Testis (tissue), 2 donors: ENCODE results near the gene GPC6.

Source experiments
- POLR2A ChIP-seq: fragments of 450-650 bp; IDR thresholded peaks from one replicate; pipeline ENCODE4 v1.6.1; 2017; ENCODE audit warnings: antibody characterized with exemption, mild to moderate bottlenecking, moderate library complexity
- TF ChIP-seq, protein P1 (sequence below), 3 experiments: fragments of 450-650 bp in 2 of 3; fragments of 200-600 bp in 1 of 3; sonication (generic) in 1 of 3; IDR thresholded peaks; one replicate each; pipeline ENCODE4 v1.5.1; 2016 to 2019; ENCODE audit warnings: antibody characterized with exemption in 3 of 3, mild to moderate bottlenecking in 2 of 3, moderate library complexity in 1 of 3

DNA sequence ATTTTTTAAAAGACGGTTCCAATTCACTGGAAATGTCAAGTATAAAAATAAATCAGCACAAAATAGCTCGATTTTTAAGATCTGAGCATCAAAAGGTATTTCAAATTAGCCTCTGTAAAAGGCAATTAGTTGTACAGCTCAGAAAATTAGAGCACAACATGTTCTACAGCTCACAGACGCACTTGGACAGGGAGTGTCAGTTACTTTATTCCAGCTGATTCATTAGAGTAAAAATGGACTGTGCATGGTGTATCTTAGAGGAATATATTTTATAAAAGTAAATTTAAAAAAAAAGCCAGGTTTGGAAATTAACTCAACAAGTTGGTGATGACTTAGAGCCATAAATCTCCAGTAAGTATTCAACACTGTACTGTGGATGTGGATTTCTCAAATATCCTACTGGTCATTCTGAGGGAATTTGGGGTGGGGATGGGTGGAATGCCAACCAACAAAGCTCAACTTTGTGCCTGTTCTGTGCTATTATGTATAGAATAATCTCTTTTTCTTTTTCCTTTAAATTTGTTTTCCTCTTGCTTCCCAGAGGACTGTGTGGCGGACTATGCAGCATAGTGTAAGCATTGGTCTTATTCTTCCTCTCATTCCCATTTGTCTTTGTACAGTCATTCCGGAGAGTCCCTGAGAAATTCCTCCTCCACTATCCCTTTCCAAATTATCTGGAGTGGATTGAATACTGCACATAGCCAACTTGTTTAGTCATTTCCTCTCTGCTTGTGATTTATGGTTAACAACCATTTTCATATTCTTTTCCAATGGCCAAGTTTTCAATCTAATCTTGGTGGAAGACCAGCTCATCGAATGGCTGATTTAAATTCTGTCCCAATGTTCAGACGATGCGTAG is 1083.6 kb downstream of the GPC6 start:
- no peak for TF ChIP-seq POLR2A
- TF ChIP-seq, protein P1, sequence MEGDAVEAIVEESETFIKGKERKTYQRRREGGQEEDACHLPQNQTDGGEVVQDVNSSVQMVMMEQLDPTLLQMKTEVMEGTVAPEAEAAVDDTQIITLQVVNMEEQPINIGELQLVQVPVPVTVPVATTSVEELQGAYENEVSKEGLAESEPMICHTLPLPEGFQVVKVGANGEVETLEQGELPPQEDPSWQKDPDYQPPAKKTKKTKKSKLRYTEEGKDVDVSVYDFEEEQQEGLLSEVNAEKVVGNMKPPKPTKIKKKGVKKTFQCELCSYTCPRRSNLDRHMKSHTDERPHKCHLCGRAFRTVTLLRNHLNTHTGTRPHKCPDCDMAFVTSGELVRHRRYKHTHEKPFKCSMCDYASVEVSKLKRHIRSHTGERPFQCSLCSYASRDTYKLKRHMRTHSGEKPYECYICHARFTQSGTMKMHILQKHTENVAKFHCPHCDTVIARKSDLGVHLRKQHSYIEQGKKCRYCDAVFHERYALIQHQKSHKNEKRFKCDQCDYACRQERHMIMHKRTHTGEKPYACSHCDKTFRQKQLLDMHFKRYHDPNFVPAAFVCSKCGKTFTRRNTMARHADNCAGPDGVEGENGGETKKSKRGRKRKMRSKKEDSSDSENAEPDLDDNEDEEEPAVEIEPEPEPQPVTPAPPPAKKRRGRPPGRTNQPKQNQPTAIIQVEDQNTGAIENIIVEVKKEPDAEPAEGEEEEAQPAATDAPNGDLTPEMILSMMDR (IDR thresholded peaks at IDR 0.05) = no peak
